HK-2 (cell line): ENCODE results near the gene GMEB2.
"Not testable (repeated sequence)": the region's sequence is repeated elsewhere in the genome, so short reads cannot be mapped to it uniquely, and the experiment has no call there.

Experiments used
- DNase-seq: peaks from one replicate; pipeline ENCODE4 v3.0.0-alpha.2; 2018; ENCODE audit not compliant: unreplicated experiment

The GMEB2 gene

DNA sequence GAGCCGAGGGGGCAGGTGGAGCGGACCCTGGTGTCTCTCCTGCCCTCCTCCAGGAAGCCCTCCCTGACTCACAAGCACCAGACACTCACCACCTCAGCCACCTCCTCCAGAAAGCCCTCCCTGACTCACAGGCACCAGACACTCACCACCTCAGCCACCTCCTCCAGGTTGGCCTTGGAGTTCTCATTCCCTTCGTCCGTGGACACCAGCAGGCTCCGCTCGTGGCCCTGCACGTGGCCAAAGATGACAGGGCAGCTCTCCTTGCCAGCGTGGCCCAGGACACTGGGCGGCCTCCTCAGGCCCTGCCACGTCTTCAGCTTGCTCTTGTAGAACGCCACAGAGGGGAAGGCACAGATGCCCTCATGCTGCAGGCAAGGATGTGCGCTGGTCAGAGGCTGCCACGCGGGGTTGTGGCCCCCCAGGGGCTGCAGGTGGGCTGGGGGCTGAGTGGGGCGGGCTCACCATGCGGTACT is 66.5 kb downstream of the GMEB2 start:
- DNase-seq: no peak

- not testable (repeated sequence) for DNase-seq
Measured at GRCh38 chr20:63559485-63560332, 67.2 kb downstream of the GMEB2 start.

- DNase-seq: no peak
Measured at GRCh38 chr20:63558804-63559484, 68.0 kb downstream of the GMEB2 start.

DNA sequence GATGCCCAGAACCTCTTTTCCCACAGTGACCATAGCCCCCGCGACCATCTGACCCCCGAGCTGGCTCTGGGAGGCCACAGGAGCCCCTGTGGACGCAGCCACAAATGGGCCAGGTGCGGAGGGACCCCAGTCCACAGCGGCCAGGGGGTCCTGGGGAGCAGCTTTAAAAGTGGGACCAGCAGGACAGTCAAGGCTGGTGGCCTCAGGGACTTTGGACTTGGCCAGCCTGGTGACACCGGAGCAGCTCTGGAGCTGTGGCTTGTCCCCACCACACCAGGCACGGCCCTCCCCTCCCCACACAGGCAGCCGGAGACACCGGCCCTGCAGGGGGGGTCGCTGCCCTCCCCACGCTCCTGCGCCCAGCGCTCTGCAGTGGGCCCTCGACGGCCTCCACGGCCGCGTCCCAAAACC is 69.4 kb downstream of the GMEB2 start:
- DNase-seq: no peak

DNA sequence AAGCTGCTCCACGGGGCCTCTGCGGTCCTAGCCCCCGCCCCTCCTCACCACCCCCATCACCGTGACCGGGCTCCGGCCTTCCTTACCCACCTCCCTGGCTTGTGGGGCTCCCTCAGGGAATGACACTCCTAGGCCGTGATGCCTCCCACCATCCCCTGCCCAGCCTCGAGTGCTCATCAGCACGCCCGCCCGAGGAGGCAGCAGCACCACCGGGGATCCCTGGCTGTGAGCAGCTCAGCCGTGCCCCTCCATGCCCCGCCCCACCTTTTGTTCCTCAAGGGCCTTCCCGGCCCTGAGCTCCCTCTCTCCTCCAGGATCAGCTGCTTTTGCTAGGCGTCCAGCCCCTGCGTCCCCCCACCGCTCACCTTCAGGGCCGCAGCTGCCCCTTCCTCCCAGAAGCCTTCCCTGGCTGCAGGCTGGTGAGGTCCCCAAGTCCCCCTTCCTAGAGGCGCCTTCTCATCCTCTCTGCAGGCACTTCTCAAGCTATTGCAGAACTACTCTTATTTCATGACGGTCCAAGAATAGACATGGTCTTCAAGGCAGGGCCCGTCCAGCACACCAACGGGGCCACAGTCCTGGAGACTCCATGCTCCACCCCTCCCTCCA is 69.9 kb downstream of the GMEB2 start:
- DNase-seq: no peak

DNA sequence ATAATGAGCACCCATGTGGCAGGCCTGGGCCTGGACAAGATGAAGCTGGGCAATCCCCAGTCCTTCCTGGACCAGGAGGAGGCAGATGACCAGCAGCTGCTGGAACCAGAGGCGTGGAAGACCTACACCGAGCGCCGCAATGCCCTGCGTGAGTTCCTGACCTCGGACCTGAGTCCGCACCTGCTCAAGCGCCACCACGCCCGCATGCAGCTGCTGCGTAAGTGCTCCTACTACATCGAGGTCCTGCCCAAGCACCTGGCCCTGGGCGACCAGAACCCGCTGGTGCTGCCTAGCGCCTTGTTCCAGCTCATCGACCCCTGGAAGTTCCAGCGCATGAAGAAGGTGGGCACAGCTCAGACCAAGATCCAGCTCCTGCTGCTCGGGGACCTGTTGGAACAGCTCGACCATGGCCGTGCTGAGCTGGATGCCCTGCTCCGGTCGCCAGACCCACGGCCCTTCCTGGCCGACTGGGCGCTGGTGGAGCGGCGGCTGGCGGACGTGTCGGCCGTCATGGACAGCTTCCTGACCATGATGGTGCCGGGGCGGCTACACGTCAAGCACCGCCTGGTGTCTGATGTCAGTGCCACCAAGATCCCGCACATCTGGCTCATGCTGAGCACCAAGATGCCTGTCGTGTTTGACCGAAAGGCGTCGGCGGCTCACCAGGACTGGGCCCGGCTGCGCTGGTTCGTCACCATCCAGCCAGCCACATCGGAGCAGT is 71.1 kb downstream of the GMEB2 start:
- DNase-seq: no peak

GRCh38 chr20:63554361-63555278 is 72.3 kb downstream of the GMEB2 start:
- DNase-seq: no peak

DNA sequence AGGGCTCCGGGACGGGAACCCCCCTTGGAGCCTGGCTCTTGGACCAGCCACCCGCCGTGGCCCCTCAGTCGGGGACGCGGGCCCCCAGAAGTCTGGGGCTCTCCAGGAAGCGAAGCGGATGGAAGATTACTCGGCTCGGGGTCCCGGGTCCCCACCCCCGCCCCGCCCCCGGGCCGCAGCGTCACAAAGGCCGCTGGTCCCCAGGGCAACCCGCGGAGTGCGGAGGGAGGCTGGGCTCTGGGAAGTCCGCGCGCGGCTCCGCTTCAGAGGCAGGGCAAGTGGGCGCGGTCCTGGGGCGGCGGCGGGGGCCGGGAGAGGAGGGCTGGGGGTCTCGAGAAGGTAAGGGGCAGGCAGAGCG is 73.0 kb downstream of the GMEB2 start, which contains the start of gene FNDC11:
TSS of gene FNDC11 (plus strand) at position 227 of the 358 bp plus-strand sequence. CDS start 1,505 bp downstream, outside the sequence.
- DNase-seq: peak; percentile 59

DNA sequence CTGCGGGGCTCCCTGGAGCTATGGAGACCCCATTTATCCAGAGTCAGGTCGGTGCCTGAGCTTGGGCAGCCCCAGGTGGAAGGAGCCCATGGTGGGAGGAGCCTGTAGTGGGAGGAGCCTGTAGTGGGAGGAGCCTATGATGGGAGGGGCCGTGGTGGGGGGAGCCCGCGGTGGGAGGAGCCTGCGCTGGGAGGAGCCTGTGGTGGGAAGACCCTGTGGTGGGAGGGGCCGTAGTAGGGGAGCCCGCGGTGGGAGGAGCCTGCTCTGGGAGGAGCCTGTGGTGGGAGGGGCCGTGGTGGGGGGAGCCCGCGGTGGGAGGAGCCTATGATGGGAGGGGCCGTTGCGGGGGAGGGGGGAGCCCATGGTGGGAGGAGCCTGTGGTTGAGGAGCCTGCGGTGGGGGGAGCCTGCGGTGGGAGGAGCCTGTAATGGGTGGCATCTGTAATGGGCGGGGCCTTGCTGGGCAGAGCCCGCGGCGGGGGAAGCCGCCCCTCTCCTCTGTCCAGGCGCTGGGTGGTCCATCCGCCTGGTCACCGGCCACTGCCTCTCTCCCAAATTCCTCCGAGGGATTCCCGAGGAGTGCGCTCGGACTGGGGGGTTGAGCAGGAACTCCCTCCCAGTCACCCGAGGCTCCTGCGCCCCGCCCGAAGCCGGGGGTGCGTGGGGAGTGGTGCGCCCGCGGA is 73.5 kb downstream of the GMEB2 start:
- DNase-seq: peak; percentile 91

DNA sequence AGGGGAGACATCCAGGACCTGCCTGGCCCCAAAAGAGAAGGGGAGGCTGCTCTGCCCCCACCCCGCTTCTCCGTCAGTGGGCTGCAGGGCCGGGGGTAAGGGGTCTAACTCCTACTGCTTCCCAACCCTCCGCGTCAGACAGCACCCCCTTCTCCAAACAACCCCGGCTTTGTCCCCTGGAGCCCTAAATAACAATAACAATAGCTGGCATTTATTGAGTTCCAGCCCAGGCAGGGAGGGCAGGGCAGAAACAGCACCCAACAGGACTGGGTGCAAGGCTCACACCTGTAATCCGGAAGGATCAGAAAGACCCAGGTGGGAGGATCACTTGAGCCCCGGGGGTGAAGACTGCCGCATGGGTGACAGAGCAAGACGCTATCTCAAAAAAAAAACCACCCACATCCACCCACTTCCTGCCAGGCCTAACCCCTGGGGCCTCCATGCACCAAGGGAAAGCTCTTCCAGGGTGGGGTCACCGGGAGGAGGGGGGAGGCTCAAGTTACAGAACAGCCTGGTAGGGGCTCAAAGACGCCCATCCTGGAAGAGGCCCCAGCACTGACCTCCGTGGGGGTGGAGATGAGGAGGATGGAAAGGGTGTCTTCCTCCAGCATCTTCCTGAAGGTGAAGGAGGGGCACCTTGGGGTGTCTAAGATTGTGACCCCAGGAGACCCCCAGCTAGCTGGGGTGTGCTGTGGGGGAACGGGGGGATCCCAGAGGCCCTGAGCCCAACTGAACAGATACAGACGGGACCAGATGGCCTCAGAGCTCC is 74.2 kb downstream of the GMEB2 start:
- DNase-seq: no peak

DNA sequence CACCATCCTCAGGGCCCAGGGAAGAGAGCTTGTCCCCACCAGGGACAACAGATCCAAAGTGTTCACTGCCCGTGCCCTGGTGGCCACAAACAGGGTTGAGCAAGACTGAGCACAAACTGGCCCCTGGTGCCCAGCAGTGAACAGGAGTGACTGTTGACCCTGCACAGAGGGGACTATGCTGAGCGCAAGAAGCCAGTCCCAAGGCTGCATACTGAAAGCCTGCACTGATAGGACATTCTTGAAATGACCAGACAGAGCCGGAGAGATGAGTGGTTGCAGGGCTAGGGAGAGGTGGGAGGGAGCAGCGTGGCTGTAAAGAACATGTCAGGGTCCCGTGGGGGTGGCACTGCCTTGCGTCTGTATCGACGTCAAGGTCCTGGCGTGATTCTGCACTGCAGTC is 75.8 kb downstream of the GMEB2 start:
- DNase-seq: no peak

DNA sequence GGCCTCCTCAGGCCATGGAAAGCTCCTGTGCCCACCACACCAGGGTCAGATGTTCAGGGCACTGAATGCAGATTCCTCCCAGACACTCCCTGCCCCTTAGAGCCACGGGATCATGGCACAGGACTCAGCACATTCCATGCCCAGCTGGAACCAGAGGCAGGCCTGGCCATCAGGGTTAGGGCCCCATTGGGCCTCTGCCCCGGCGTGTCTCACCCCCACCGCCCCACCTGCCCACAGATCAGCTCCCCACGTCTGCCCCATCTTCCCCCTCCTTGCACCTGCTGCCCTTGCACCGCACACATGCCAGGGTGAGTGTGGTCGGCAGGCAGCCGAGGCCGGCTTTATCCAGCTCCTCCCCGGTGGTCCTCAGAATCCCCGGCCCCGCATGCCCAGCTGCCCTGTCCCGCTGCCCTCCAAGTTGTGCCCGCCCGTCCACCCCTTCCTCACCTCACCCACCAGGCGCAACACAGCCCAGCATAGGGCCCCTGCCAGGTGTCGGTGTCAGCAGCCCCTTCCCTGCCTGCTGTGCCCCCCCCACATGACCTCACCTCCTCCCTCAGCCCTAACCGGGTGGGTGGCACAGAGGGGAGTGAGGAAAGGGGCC is 77.1 kb downstream of the GMEB2 start:
- no peak for DNase-seq

DNA sequence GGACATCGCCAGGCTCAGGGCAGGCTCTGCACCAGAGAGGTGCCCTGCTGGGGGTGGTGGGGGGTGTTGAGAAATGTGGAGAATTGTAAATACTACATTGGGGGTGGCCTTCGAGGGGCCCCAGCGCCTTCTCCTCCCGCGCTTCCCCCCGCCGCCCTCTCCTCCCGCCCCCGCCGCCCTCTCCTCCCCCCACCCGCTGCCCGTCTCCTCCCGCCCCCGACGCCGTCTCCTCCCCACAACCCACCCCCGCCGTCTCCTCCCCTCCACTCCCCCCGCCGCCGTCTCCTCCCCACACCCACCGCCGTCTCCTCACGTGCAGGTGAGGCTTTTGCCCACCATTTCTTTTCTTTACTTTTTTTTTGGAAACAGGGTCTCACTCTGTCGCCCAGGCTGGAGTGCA is 77.9 kb downstream of the GMEB2 start:
- no peak for DNase-seq

- DNase-seq: no peak
Measured at GRCh38 chr20:63548542-63548941, 78.4 kb downstream of the GMEB2 start.

- no peak for DNase-seq
Measured at GRCh38 chr20:63547725-63548480, 79.0 kb downstream of the GMEB2 start, which contains the start of gene SRMS. TSS of gene SRMS (minus strand) at chr20:63547749. CDS start at chr20:63547463, 286 bp downstream.

- no peak for DNase-seq
Measured at GRCh38 chr20:63546956-63547724, 79.8 kb downstream of the GMEB2 start.

GRCh38 chr20:63546256-63546955 is 80.5 kb downstream of the GMEB2 start:
- no peak for DNase-seq
